NCI-H510A treated with DMSO at 0.1 percent for 48 hours (cell line): ENCODE results near the gene MAP2K4.
"Not testable (repeated sequence)": the region's sequence is repeated elsewhere in the genome, so short reads cannot be mapped to it uniquely, and the experiment has no call there.

Experiments used
- DNase-seq: peaks from one replicate; lab custom pipeline; 2025; lab: John Stamatoyannopoulos, UW

Gene MAP2K4

GRCh38 chr17:12094336-12094735, 73.7 kb downstream of the MAP2K4 start:
- no peak for DNase-seq

- DNase-seq = no peak
These were observed 74.8 kb downstream of the MAP2K4 start for GRCh38 chr17:12095522-12095921.

- DNase-seq = no peak
These were observed 76.6 kb downstream of the MAP2K4 start for GRCh38 chr17:12097326-12097725.

- DNase-seq = no peak
These were observed 77.9 kb downstream of the MAP2K4 start for GRCh38 chr17:12098568-12098967.

- DNase-seq = no peak
These were observed 78.7 kb downstream of the MAP2K4 start for GRCh38 chr17:12099412-12099811.

GRCh38 chr17:12104831-12105230, 84.2 kb downstream of the MAP2K4 start:
- DNase-seq = no peak

GRCh38 chr17:12107905-12108304, 87.2 kb downstream of the MAP2K4 start:
- no peak for DNase-seq

GRCh38 chr17:12110906-12111305, 90.2 kb downstream of the MAP2K4 start:
- DNase-seq = no peak

GRCh38 chr17:12113156-12113555, 92.5 kb downstream of the MAP2K4 start:
- no peak for DNase-seq

GRCh38 chr17:12114686-12115418, 94.2 kb downstream of the MAP2K4 start:
- DNase-seq = no peak

- DNase-seq = no peak
These were observed 95.5 kb downstream of the MAP2K4 start for GRCh38 chr17:12116143-12116542.

GRCh38 chr17:12118617-12119016, 97.9 kb downstream of the MAP2K4 start:
- no peak for DNase-seq

- no peak for DNase-seq
These were observed 101.4 kb downstream of the MAP2K4 start for GRCh38 chr17:12122075-12122474.

- no peak for DNase-seq
These were observed 106.5 kb downstream of the MAP2K4 start for GRCh38 chr17:12127177-12127576.

- DNase-seq = no peak
These were observed 107.0 kb downstream of the MAP2K4 start for GRCh38 chr17:12127667-12128066.

- DNase-seq = no peak
These were observed 108.3 kb downstream of the MAP2K4 start for GRCh38 chr17:12128946-12129345.

- DNase-seq = no peak
These were observed 112.5 kb downstream of the MAP2K4 start for GRCh38 chr17:12133183-12133582.

- DNase-seq = no peak
These were observed 113.4 kb downstream of the MAP2K4 start for GRCh38 chr17:12134101-12134500.

- DNase-seq = no peak
These were observed 113.9 kb downstream of the MAP2K4 start for GRCh38 chr17:12134587-12134986.

GRCh38 chr17:12136243-12136642, 115.6 kb downstream of the MAP2K4 start:
- no peak for DNase-seq

- DNase-seq = no peak
These were observed 116.0 kb downstream of the MAP2K4 start for GRCh38 chr17:12136646-12137045.

GRCh38 chr17:12137859-12138258, 117.2 kb downstream of the MAP2K4 start:
- DNase-seq = no peak

- no peak for DNase-seq
These were observed 120.0 kb downstream of the MAP2K4 start for GRCh38 chr17:12140685-12141084.

GRCh38 chr17:12162187-12162586, 141.5 kb downstream of the MAP2K4 start:
- DNase-seq = not testable (repeated sequence)
